Activated CD4-positive, alpha-beta T cell treated with anti-CD3 and anti-CD28 coated beads, Interleukin-2, amount 50 U/mL, for 24 hours (primary cell): ENCODE results near the gene TREML2.
"Not testable (repeated sequence)": the region's sequence is repeated elsewhere in the genome, so short reads cannot be mapped to it uniquely, and the experiment has no call there.

Experiments used
- DNase-seq, 2 donors: peaks; one replicate each; pipeline ENCODE4 v3.0.0-alpha.2; 2020; ENCODE audit warnings: low read depth in 1 of 2, low spot score in 1 of 2

TREML2 gene, protein sequence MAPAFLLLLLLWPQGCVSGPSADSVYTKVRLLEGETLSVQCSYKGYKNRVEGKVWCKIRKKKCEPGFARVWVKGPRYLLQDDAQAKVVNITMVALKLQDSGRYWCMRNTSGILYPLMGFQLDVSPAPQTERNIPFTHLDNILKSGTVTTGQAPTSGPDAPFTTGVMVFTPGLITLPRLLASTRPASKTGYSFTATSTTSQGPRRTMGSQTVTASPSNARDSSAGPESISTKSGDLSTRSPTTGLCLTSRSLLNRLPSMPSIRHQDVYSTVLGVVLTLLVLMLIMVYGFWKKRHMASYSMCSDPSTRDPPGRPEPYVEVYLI

DNA sequence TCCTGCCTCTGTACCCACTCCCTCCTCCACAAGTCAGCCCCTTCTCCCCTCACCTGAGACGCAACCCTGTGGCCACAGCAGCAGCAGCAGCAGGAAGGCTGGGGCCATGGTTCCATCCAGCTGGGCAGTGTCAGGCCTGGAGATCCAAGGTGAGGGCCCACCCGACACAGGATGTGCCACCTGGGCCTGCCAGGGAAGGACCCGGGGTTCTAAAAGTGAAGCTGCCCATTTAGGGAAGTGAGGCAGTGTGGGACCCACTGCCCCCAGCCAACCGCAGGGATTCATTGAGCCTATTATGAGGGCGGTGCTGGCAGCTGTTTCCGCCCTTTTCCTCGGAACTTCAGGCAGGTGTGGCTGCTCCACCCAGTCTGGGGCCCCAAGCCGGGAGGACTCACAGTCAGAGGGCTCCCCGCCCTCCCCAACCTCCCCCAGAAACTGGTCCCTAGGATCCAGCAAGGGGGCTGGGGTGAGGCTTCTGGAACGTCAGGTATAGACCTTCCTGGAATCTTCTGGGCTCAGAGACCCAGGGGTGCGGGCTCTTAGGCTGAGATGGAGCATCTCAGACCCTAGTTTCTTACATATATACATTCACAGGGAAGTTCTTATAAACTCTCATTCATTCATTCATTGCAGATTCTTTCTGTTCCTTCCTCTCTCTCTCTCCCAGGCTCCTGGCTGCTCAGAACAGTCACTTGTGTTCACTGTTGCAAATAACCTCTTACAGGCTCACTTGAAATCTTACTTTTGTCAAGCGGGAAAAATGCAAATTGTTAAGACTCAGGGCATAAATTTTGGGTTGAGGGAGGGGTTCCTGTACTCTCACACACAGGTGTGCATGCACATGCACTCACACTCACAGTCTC lies at the start of gene TREML2:
Gene TREML2, minus strand, starts transcription at position 249 of the 863 bp plus-strand sequence. Its CDS starts 141 bp downstream, at position 108.
- DNase-seq: no peak

DNA sequence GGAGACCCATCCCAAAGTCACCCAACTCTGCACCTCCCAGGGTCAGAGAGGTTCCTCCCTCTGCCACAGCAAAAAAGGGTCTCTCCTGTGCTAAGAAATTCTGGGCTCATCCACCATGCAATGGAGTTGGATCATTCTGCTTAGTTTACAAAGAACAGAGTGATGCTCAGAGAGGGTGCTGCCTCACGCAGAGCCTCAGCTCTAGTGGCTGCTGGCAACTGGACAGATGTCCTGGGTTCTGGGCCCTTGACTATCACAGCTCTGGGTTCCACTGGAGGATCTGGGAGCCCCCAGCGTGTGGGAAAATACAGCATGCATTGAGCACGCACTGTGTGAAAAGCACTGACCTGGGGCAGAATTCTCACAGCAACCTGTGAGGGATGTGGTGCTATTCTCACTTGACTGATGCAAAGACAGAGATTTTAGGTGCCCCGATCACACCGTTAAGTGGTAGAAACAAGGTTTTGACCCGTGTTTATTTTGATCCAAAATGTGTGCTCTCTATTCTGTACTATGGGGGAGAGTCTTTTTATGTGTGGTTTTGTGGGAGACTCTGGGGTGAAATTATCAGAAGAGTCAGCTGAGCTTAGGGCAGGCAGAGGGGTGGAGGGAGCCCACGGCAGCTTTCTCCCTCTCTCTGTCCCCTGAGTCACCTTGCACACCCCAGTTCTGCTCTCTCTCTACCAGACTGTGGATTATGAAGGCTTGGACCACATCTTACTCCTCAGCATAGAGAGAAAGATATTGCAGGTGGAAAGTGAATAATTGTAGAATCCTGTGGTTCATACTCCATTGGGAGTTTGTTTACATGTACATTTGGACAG lies 47.1 kb upstream of the TREML2 start:
- no peak for DNase-seq

DNA sequence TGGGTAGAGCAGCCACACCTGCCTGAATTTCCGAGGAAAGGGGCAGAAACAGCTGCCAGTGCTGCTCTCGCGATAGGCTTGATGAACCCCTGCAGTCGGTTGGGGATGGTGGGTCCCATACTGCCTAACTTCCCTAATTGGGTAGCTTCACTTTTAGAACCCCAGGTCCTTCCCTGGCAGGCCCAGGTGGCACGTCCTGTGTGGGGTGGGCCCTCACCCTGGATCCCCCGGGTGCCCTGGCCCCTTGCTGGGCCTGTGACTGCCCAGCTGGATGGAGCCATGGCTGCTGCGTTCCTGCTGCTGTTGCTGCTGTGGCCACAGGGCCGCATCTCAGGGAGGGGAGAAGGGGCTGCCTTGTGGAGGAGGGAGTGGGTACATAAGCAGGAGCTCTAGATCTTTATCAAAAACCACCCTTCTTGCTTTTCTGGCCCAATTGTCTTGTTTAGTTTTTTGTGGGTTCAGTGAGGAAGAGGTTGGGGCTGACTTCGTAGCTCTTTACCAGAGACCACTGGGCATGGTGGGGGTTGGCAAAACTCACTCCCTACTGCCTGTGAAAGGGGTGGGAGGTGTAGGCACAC lies 46.4 kb upstream of the TREML2 start:
- no peak for DNase-seq

DNA sequence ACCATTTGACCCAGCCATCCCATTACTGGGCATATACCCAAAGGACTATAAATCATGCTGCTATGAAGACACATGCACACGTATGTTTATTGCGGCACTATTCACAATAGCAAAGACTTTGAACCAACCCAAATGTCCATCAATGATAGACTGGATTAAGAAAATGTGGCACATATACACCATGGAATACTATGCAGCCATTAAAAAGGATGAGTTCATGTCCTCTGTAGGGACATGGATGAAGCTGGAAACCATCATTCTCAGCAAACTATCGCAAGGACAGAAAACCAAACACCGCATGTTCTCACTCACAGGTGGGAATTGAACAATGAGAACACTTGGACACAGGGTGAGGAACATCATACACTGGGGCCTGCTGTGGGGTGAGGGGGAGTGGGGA lies 45.6 kb upstream of the TREML2 start:
- not testable (repeated sequence) for DNase-seq

DNA sequence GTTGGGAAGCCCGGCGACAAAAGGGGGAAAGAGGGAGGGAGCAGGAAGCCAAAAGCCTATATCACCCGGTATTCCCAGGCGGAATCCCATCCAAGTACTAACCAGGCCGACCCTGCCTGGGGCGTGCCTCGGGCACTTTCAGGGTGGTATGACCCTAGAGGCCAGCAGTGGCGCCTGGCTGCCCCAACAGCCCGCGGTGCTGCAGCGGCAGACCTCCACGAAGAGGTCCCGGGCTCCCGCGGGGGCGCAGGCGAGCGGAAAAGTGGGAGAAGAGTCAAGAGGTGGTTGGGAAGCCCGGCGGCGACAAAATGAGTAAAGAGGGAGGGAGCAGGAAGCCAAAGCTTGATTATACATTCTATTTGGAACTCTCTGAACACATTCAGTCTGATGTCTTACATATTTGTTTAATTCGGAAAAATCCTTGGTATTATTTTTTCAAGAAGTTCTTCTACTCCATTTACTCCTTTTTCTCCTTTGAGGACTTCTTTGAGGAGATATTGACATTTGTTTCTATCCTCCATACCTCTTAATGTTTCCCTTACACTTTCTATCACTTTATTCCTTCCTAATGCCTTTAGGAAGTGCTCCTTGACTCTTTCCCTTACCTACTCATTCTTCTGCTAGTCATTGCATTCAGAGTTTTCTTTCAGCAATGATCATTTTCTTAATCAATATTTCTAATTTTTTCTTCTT lies 38.7 kb upstream of the TREML2 start:
- DNase-seq: no peak

GRCh38 chr6:41237128-41237527 lies 36.2 kb upstream of the TREML2 start:
- DNase-seq: no peak

DNA sequence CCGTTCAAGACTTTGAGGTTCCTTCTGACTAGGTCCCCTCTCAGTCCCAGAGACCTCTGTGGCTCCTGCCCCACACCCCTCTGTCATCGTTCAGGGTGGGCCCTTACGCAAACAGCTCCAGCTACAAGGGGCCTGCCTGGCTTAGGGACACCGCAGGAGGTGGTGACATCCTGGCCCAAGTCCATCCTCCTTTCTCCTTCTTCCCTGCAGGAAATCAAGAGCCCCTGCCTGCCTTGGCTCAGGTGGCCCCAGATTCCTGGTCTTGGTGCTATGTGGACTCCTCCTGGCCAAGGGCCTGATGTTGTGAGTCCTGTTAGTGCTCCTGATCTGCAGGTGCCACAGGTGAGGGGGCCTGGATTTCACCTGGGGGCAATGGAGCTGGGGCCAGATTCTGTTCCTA lies 35.3 kb upstream of the TREML2 start:
- no peak for DNase-seq

- DNase-seq: no peak
These were observed 31.7 kb upstream of the TREML2 start for GRCh38 chr6:41232667-41233066.

DNA sequence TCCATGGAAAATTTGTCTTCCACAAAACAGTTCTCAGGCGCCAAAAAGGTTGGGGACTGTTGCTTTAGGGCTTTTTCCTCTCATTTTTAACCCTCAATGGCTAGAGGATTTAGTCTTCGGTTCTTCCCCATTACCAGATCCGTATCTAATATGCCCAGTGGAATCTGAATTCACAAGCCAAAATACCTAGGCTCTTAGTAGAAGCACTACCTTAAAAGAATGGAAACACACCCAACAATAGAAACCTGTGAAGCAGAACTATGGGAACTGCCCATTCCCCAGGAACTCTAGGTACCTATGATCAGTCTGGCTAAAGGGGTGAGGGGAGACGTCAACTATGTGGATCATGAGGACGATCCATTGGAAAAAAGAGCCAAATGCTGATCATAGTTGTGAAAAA lies 30.3 kb upstream of the TREML2 start:
- no peak for DNase-seq

DNA sequence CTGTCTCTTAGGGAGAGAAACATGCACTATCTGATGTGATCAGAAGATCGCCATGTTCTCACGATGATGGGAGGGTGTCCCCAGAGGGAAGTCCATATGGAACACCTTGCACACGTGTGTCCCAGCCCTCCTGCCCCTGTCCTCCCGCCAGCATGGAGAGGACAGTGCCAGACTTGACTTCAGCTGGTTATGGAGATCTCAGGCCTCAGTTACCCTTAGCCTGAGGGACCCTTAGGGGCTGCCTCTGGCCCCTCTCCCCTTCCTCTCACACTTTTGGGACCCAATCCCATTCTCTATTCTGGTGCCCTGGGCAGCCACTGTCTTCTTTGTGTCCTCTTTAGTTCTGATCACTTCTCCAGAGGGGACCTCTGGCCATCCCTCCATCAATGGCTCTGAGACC lies 28.8 kb upstream of the TREML2 start:
- DNase-seq: no peak

- DNase-seq: no peak
These were observed 27.7 kb upstream of the TREML2 start for GRCh38 chr6:41228616-41229015.

GRCh38 chr6:41228096-41228495 lies 27.1 kb upstream of the TREML2 start, which contains the start of gene TREML4:
TREML4 (plus strand) TSS chr6:41228349; CDS start chr6:41228428, 79 bp downstream.
- no peak for DNase-seq

DNA sequence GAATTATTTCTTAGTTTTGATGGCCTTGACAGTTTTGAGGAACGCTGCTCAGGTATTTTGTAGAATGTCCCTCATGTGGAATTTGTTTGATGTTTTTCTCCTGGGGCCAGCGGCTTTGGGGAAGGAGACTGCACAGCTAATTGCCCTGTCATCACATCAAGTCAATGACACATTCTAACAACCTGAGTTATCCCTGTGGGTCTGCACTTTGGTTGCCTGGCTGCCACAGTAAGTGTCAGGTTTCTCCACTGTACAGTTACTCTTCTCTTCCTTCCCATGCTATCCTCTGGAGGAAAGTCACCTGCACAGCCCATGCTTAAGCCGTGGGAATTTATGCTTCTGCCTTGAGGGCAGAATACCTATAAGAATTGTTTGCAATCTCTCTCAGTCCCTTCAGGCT lies 25.8 kb upstream of the TREML2 start:
- DNase-seq: no peak

GRCh38 chr6:41224800-41225199 lies 23.9 kb upstream of the TREML2 start:
- no peak for DNase-seq

GRCh38 chr6:41222513-41222912 lies 21.6 kb upstream of the TREML2 start:
- DNase-seq: no peak

DNA sequence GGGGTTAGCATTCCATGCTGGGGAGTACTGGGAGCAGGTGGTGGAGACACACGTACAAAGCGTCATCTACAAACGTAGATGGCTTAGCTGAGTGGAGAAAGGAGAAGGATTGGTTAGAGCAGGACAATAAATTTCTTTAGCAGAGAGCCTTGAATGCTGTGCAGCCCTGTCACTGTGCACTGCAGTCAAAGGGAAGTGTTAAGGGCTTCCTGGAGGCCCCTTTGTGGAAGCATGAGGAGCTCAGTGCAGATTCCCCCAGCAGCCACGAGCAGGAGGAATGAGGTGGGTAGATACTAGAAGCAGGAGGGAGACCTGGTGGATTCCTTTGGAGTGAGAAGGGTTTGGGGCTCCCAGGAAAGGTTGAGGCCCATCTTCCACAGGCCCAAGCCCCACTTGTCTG lies 21.1 kb upstream of the TREML2 start:
- DNase-seq: no peak

DNA sequence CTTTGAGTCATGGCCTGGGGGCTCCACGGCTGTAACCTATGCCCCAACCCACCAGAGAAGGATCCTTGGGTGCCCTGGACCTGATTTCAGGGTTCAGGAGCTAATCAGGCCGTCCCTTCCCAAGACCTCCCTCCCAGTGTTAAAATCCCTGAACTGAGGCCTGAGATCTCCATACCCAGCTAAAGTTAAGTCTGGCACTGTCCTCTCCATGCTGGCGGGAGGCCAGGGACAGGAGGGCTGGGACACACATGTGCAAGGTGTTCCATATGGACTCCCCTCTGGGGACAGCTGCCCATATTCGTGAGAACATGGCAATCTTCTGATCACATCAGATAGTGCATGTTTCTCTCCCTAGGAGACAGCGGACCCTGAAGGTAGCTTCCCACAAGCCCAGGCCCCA lies 15.7 kb upstream of the TREML2 start:
- DNase-seq: no peak

DNA sequence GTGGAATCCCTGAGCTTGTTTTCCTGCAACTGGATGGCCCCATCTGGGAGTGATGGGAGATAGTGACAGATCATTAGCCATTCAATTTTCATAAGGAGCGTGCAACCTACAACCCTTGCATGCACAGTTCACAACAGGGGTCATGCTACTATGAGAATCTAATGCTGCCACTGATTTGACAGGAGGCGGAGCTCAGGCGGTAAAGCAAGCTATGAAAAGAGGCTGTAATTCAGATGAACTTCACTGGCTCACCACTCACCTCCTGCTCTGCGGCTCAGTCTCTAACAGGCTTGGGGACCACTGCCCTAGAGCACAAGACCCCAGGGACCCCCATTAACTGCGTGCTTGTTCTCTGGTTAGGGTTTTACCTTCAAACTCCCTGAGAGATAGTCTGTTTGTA lies 14.8 kb upstream of the TREML2 start:
- no peak for DNase-seq

DNA sequence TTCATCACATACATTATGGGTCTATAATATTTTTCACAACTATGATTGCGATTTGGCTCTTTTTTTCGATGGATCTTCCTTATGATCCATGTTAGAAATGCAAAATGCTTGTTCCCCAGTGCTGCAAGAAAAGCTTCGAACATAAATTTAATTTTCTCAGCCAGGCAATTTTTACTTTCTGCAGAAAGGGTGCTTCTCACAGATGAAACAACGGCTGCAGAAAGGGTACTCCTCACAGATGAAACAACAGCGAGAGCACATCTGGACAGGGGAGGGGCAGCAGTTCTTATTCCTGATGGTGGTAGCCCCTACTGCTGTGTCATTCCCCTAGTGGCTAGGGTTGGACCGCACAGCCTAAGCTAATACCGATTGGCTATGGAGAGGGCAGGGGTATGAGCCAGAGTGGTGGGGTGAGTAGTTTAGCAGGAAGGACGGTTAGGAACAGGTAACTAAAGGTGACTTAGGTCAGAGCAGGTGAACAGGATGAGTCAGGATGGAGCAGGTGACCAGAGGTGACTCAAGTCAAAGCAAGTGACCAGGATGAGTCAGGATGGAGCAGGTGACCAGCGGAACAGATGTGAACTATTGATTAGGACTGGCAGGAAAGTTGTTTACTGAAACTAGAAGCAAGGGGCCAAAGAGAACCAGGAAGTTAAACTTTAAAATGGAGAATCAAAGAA lies 13.8 kb upstream of the TREML2 start:
- no peak for DNase-seq
